Karpas-422 (cell line): ENCODE results near the gene SERPINB10. TPM values are rescaled to one million over a fixed set of nuclear protein-coding genes. Genes with fewer than 3 reads are reported as not detected.
"Not testable (repeated sequence)": the region's sequence is repeated elsewhere in the genome, so short reads cannot be mapped to it uniquely, and the experiment has no call there.

Source experiments
- DNase-seq: peaks from one replicate; pipeline ENCODE4 v3.0.0-alpha.2; 2015
- H2AFZ ChIP-seq: fragments of 200-600 bp; sonication (generic); 2 replicates; pipeline ENCODE4 v1.6.1; 2014; ENCODE audit warnings: antibody characterized with exemption, low read length, mixed read lengths
- H3K27ac ChIP-seq: fragments of 200-600 bp; sonication (generic); 2 replicates; pipeline ENCODE4 v1.5.1; 2014; ENCODE audit warnings: mild to moderate bottlenecking, low read length, moderate library complexity
- H3K27me3 ChIP-seq: fragments of 200-600 bp; sonication (generic); 2 replicates; pipeline ENCODE4 v1.6.1; 2014; ENCODE audit warnings: low read length, mixed read lengths
- H3K36me3 ChIP-seq: fragments of 200-600 bp; sonication (generic); 2 replicates; pipeline ENCODE4 v1.6.1; 2014; ENCODE audit warnings: low read length, mixed read lengths; ENCODE audit not compliant: insufficient read depth
- H3K4me1 ChIP-seq: fragments of 200-600 bp; sonication (generic); 2 replicates; pipeline ENCODE4 v1.6.1; 2014; ENCODE audit warnings: mild to moderate bottlenecking, low read length, mixed read lengths
- H3K4me2 ChIP-seq: fragments of 200-600 bp; sonication (generic); 2 replicates; pipeline ENCODE4 v1.6.1; 2014; ENCODE audit warnings: low read length, low read depth, mild to moderate bottlenecking; ENCODE audit not compliant: poor library complexity, severe bottlenecking
- H3K4me3 ChIP-seq: fragments of 200-600 bp; sonication (generic); 2 replicates; pipeline ENCODE4 v1.5.1; 2014; ENCODE audit warnings: mild to moderate bottlenecking, antibody characterized with exemption, low read length, mixed read lengths
- H3K79me2 ChIP-seq: fragments of 200-600 bp; sonication (generic); 2 replicates; pipeline ENCODE4 v1.6.1; 2014; ENCODE audit warnings: mild to moderate bottlenecking, low read length, mixed read lengths
- H3K9ac ChIP-seq: fragments of 200-600 bp; sonication (generic); 2 replicates; pipeline ENCODE4 v1.6.0; 2014; ENCODE audit warnings: low read length
- H3K9me2 ChIP-seq: fragments of 200-600 bp; sonication (generic), shearing (Covaris generic); replicated peaks from 2 replicates; pipeline ENCODE4 v1.6.0; 2014; ENCODE audit warnings: mild to moderate bottlenecking, low read length, moderate library complexity; ENCODE audit not compliant: insufficient read depth
- H3K9me3 ChIP-seq: fragments of 300-700, 200-600 bp; sonication (generic); 2 replicates; pipeline ENCODE4 v1.6.1; 2014; ENCODE audit warnings: low read length, mixed read lengths
- H4K20me1 ChIP-seq: fragments of 200-600 bp; sonication (generic); 2 replicates; pipeline ENCODE4 v1.6.1; 2014; ENCODE audit warnings: mild to moderate bottlenecking, antibody characterized with exemption, low read length, low read depth; ENCODE audit not compliant: insufficient read depth
- total RNA-seq: library from RNA; depleted of rRNA; stranded (reverse); fragments of >200 nt; shearing (Covaris generic); gene quantifications from 2 replicates; pipeline ENCODE4 v1.2.3, GENCODE V29; 2014; ENCODE audit warnings: low replicate concordance

Gene SERPINB10
- total RNA-seq, 1 experiment from 2014 or later = not detected

DNA sequence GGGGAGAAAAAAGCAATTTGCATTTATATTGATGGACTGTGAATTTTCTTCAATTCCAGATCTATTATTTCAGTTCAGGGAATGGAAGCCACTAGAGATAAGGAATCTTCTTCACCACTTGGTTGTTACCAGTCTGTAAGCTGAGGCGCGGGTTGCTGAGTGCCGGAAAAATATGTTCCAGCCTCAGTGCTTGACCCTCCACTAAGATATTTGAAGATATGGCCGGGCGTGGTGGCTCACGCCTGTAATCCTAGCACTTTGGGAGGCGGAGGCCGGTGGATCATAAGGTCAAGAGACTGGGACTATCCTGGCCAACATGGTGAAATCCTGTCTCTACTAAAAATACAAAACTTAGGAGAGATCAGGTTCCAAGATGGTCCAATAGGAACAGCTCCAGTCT is 32.2 kb downstream of the SERPINB10 start:
- Histone ChIP-seq H3K27me3 (0 out of 2 replicates have a peak, but pooled peaks cover 3% of the 10 kb centered on the region), H3K4me1 (peaks cover 14% of the 10 kb centered on the region), H3K79me2 (no peaks in the 10 kb centered on the region), H3K36me3 (no peaks in the 10 kb centered on the region), H2AFZ (no peak overlapping the region), H3K9me2 (no peaks in the 10 kb centered on the region), H3K9ac (no peak overlapping the region), H3K4me3 (no peak overlapping the region), H3K4me2 (no peak overlapping the region), H3K9me3 (no peaks in the 10 kb centered on the region), H3K27ac (no peak overlapping the region), H4K20me1 (no peaks in the 10 kb centered on the region)
- no peak for DNase-seq

DNA sequence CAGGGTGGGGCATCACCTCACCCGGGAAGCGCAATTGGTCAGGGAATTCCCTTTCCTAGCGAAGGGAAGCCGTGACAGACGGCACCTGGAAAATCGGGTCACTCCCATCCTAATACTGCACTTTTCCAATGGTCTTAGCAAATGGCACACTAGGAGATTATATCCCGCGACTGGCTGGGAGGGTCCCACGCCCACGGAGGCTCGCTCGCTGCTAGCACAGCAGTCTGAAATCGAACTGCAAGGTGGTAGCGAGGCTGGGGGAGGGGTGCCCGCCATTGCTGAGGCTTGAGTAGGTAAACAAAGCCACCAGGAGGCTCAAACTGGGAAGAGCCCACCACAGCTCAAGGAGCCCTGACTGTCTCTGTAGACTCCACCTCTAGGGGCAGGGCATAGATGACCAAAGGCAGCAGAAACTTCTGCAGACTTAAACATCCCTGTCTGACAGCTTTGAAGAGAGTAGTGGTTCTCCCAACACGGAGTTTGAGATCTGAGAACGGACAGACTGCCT is 32.8 kb downstream of the SERPINB10 start:
- H3K27ac ChIP-seq, H2AFZ ChIP-seq, H3K4me3 ChIP-seq, H3K4me2 ChIP-seq, DNase-seq, H3K27me3 ChIP-seq, H3K9me2 ChIP-seq, H3K79me2 ChIP-seq, H3K36me3 ChIP-seq, H3K9ac ChIP-seq, H4K20me1 ChIP-seq, H3K9me3 ChIP-seq: not testable (repeated sequence)
- peaks cover 14% of the 10 kb centered on the region for H3K4me1 ChIP-seq

DNA sequence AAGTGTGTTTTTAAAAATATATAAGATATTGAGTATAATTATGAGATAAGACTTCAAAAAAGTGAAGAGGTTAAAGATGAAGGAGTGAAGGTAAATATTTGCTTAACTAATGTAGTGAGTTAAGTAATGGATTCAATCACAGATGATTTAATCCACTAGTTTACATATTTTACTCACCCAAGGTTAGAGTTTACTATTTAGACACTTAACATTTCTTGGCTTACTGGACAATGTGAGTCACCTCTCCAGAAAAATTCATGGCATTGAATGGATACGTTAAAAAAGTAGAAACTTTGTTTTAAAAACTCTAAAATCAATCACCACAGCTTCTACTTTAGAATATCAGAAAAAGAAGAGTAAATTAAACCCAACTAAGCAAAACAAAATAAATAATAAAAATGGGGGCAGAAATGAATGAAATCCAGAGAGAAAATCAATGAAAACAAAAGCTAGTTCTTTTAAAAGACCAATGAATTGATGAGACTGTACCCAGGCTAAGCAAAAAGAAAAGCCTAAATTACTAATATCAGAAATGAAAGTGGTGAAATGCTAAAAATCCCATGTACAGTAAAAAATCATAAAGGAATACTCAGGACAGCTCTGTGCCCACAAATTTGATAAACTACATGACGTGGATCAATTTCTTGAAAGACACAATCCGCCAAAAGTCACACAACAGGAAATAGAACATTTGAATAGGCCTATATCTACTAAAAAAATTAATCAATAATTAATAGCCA is 39.5 kb downstream of the SERPINB10 start:
- Histone ChIP-seq H3K4me3 (no peak overlapping the region), H3K9me3 (no peaks in the 10 kb centered on the region), H3K27ac (no peak overlapping the region), H3K27me3 (no peaks in the 10 kb centered on the region), H3K4me2 (no peak overlapping the region), H3K36me3 (no peaks in the 10 kb centered on the region), H3K79me2 (no peaks in the 10 kb centered on the region), H3K9ac (no peak overlapping the region), H3K4me1 (peaks cover 9% of the 10 kb centered on the region), H4K20me1 (no peaks in the 10 kb centered on the region), H3K9me2 (no peaks in the 10 kb centered on the region), H2AFZ (no peak overlapping the region)
- no peak for DNase-seq

DNA sequence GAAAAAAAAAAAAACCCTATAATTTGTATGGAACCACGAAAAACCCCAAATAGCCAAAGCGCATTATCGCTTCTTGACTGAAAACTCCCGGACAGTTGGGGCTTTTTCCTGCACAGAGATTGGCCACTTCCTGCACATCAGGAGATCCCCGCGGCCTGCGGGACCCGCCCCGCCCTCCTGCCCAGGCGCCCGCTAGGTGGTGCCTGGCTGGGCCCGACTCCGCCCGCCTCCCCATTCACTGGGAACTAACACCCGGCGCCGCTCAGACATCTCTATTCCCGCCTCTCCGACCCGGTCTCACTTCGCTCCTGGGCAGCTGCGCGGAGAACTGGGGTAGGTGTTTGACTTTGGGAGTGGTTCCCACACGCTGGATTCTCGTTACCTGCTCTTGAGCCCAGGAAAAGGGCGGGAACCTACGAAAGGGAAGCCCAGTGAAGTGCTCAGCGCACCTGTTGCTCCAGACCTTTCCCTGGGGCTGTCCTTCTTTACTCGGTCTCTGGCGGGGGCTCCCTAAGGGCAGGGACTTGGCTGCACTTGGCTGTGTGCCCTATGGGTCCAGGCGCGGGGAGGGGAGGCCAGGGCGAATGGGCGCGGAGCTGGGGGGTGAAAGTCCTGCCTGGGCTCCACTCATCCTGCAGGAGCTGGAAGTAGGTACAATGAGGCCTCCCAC is 41.4 kb downstream of the SERPINB10 start, which contains the start of gene HMSD:
TSS of gene HMSD (plus strand) at position 234 of the 670 bp plus-strand sequence. CDS start 4,155 bp downstream, outside the sequence.
- Histone ChIP-seq H3K9me3 (no peaks in the 10 kb centered on the region), H3K36me3 (no peaks in the 10 kb centered on the region), H3K9me2 (no peaks in the 10 kb centered on the region), H3K27me3 (no peaks in the 10 kb centered on the region), H3K4me1 (peaks cover 9% of the 10 kb centered on the region), H3K27ac (no peak within 1 kb of the TSS), H3K79me2 (no peaks in the 10 kb centered on the region), H2AFZ (peak within 1 kb of the TSS; percentile 69; the same call in 1 of the 2 replicates), H3K4me2 (peak within 1 kb of the TSS; percentile 56), H3K4me3 (peak within 1 kb of the TSS; percentile 46; the same call in 1 of the 2 replicates), H3K9ac (peak within 1 kb of the TSS; percentile 33), H4K20me1 (no peaks in the 10 kb centered on the region)
- peak; percentile 51 for DNase-seq

DNA sequence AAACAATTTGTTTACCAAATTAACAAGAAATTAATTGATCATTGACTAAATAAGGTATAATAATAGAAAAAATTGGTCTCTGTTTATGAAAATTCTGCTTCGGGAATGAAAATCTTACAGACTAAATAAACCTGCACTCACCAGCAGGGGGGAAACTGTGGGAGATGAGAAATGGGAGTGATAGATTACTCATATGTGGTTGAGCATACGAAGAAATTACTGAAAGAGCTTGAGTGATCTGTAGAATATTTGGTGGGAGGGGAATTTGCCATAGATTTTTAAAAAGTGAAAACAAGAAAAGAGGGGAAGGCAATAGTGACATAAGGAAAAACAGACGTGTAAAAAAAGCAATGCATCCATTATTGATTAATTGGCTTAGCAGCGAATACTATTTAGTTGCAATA is 43.5 kb downstream of the SERPINB10 start:
- Histone ChIP-seq H3K9me2 (no peaks in the 10 kb centered on the region), H3K79me2 (no peaks in the 10 kb centered on the region), H3K4me2 (no peak overlapping the region), H3K4me1 (peaks cover 9% of the 10 kb centered on the region), H3K27ac (no peak overlapping the region), H4K20me1 (no peaks in the 10 kb centered on the region), H3K27me3 (no peaks in the 10 kb centered on the region), H3K9me3 (no peaks in the 10 kb centered on the region), H3K36me3 (no peaks in the 10 kb centered on the region), H3K4me3 (no peak overlapping the region), H3K9ac (no peak overlapping the region), H2AFZ (no peak overlapping the region)
- DNase-seq = no peak

DNA sequence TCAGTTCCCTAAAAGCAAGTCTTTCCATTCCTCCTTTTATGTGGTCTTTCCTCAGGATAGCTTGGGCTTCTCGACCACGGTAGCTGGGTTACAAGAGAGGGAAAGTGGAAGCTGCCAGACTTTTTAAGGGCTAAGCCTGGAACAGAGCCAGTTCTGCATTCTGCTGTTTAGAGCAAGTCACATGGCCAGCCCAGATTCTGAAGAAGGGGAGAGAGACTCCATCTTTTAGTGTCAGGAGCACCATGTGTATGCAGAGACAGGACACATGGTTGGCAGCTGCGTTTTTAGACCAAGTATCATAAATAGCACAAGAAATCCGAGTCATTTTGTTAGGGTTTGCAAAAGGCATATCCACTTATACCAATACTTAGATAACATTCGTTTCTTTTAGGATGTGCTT is 46.1 kb downstream of the SERPINB10 start:
- Histone ChIP-seq H3K27me3 (no peaks in the 10 kb centered on the region), H3K36me3 (no peaks in the 10 kb centered on the region), H3K9ac (no peak overlapping the region), H3K27ac (no peak overlapping the region), H3K9me3 (no peaks in the 10 kb centered on the region), H3K4me2 (no peak overlapping the region), H2AFZ (no peak overlapping the region), H3K4me1 (peaks cover 7% of the 10 kb centered on the region), H4K20me1 (no peaks in the 10 kb centered on the region), H3K9me2 (no peaks in the 10 kb centered on the region), H3K79me2 (no peaks in the 10 kb centered on the region), H3K4me3 (no peak overlapping the region)
- DNase-seq = no peak

DNA sequence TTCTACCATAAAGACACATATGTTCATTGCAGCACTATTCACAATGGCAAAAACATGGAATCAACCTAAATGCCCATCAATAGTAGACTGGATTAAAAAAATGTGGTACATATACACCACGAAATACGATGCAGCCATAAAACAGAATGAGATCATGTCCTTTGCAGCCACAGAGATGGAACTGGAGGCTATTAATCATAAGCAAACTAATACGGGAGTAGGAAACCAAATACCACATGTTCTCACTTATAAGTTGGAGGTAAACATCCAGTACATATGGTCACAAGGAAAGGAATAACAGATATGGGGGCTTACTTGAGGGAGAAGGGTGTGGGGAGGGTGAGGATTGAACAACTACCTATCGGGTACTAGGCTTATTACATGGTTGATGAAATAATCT is 49.0 kb downstream of the SERPINB10 start:
- DNase-seq = no peak
- H4K20me1 ChIP-seq = no peaks in the 10 kb centered on the region
- no peak overlapping the region for H3K9ac ChIP-seq
- no peaks in the 10 kb centered on the region for H3K36me3 ChIP-seq
- no peaks in the 10 kb centered on the region for H3K9me3 ChIP-seq
- no peak overlapping the region for H2AFZ ChIP-seq
- no peak overlapping the region for H3K4me2 ChIP-seq
- H3K9me2 ChIP-seq = no peaks in the 10 kb centered on the region
- no peak overlapping the region for H3K4me3 ChIP-seq
- no peaks in the 10 kb centered on the region for H3K79me2 ChIP-seq
- H3K4me1 ChIP-seq = no peaks in the 10 kb centered on the region
- H3K27ac ChIP-seq = no peak overlapping the region
- no peaks in the 10 kb centered on the region for H3K27me3 ChIP-seq

DNA sequence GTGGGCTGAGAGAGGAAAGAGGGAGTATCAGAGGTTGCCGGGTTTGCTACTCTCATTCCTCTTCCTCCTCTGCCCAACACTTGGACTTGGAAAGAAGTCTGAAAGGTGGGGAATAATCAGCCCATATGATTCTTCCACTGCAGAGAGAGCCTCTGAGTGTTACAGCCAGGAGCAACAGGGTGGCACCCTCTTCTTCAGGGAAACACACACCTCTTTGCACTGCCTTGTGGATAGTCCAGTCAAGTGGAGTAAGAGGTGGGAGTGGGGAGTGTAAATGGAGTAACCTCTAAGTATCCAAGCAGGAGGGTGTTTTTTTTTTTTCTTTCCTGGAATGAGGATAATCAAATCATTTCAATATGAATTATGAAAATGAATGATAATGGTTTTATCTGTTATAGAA is 53.1 kb downstream of the SERPINB10 start:
- H2AFZ ChIP-seq = no peak overlapping the region
- no peaks in the 10 kb centered on the region for H3K36me3 ChIP-seq
- no peaks in the 10 kb centered on the region for H3K9me2 ChIP-seq
- H3K27me3 ChIP-seq = no peaks in the 10 kb centered on the region
- DNase-seq = no peak
- no peak overlapping the region for H3K27ac ChIP-seq
- no peaks in the 10 kb centered on the region for H3K4me1 ChIP-seq
- no peak overlapping the region for H3K9ac ChIP-seq
- H3K9me3 ChIP-seq = no peaks in the 10 kb centered on the region
- H3K79me2 ChIP-seq = no peaks in the 10 kb centered on the region
- no peak overlapping the region for H3K4me2 ChIP-seq
- H4K20me1 ChIP-seq = no peaks in the 10 kb centered on the region
- H3K4me3 ChIP-seq = no peak overlapping the region
